ENCODE measurements around the gene VGLL4.

Gene VGLL4

GRCh38 chr3:11651900-11652299 is 8.2 kb upstream of the VGLL4 start:
- DNase-seq: peak in 3 of 6 experiments; percentile 15 to 54 (median 39)

- DNase-seq: no peak
Observed at GRCh38 chr3:11651477-11651876, 7.8 kb upstream of the VGLL4 start.

GRCh38 chr3:11650391-11650790 is 6.7 kb upstream of the VGLL4 start:
- no peak for DNase-seq

- no peak for DNase-seq
Observed at GRCh38 chr3:11648735-11649134, 5.0 kb upstream of the VGLL4 start.

- peak in 1 of 6 experiments; percentile 17 for DNase-seq
Observed at GRCh38 chr3:11643201-11643603, 513 bp downstream of the VGLL4 start.

GRCh38 chr3:11642431-11643191 is 1.1 kb downstream of the VGLL4 start:
- DNase-seq: peak; percentile 47 to 78 (median 58)

GRCh38 chr3:11641683-11642430 is 1.9 kb downstream of the VGLL4 start:
- peak in 4 of 6 experiments; percentile 12 to 62 (median 44) for DNase-seq

- no peak for DNase-seq
Observed at GRCh38 chr3:11641316-11641682, 2.4 kb downstream of the VGLL4 start.

- no peak for DNase-seq
Observed at GRCh38 chr3:11640009-11640673, 3.6 kb downstream of the VGLL4 start.

- DNase-seq: no peak
Observed at GRCh38 chr3:11638495-11639358, 5.0 kb downstream of the VGLL4 start.

- DNase-seq: no peak
Observed at GRCh38 chr3:11637901-11638458, 5.7 kb downstream of the VGLL4 start.

GRCh38 chr3:11636394-11636770 is 7.3 kb downstream of the VGLL4 start:
- no peak for DNase-seq

GRCh38 chr3:11635680-11636393 is 7.9 kb downstream of the VGLL4 start:
- DNase-seq: no peak

- no peak for DNase-seq
Observed at GRCh38 chr3:11634974-11635612, 8.6 kb downstream of the VGLL4 start.

GRCh38 chr3:11634081-11634635 is 9.6 kb downstream of the VGLL4 start:
- peak in 5 of 6 experiments; percentile 9 to 36 (median 19) for DNase-seq

- no peak for DNase-seq
Observed at GRCh38 chr3:11632966-11633365, 10.7 kb downstream of the VGLL4 start.

GRCh38 chr3:11632564-11632963 is 11.2 kb downstream of the VGLL4 start:
- DNase-seq: no peak

- no peak for DNase-seq
Observed at GRCh38 chr3:11631820-11632219, 11.9 kb downstream of the VGLL4 start.

GRCh38 chr3:11629716-11630115 is 14.0 kb downstream of the VGLL4 start:
- DNase-seq: no peak

- DNase-seq: no peak
Observed at GRCh38 chr3:11627612-11628011, 16.1 kb downstream of the VGLL4 start.

- DNase-seq: no peak
Observed at GRCh38 chr3:11626084-11626463, 17.6 kb downstream of the VGLL4 start.

Data from stimulated activated naive CD4-positive, alpha-beta T cell (primary cell).